ENCODE results near the gene UBAC2. TPM values are rescaled to one million over a fixed set of nuclear protein-coding genes. Genes with fewer than 3 reads are reported as not detected.

The UBAC2 gene
- total RNA-seq, 1 experiment from 2014 or later: 80.3 TPM

GRCh38 chr13:99331881-99332293 is 131.2 kb downstream of the UBAC2 start:
- Histone ChIP-seq H4K20me1 (ENCODE audit: insufficient read depth) (no peaks in the 10 kb centered on the region), H3K4me3 (no peak overlapping the region), H3K4me1 (replicated peaks; ENCODE audit: insufficient read depth) (no peaks in the 10 kb centered on the region), H3K27ac (no peak overlapping the region), H3K27me3 (ENCODE audit: insufficient read depth, low read depth) (no peaks in the 10 kb centered on the region), H3K79me2 (ENCODE audit: low read depth) (peaks cover 4% of the 10 kb centered on the region; the same call in 1 of the 2 replicates), H3K36me3 (ENCODE audit: low read depth) (peaks cover 11% of the 10 kb centered on the region; the same call in 1 of the 2 replicates), H3K9me2 (ENCODE audit: insufficient read depth) (peaks cover 5% of the 10 kb centered on the region; the same call in 1 of the 2 replicates), H3K4me2 (no peak overlapping the region), H3K9me3 (ENCODE audit: insufficient read depth, low read depth) (no peaks in the 10 kb centered on the region), H3F3A (ENCODE audit: insufficient read depth, low read depth) (peaks cover 16% of the 10 kb centered on the region; the same call in 1 of the 2 replicates), H2AFZ (no peak overlapping the region)
- intact Hi-C loops (cut with micrococcal nuclease; ENCODE audit: unreplicated experiment): no loop called here
- CTCF ChIA-PET: no interaction called here
- POLR2A ChIA-PET (ENCODE audit: unreplicated experiment): no interaction called here
- no peak for DNase-seq
- TF ChIP-seq, protein P1, sequence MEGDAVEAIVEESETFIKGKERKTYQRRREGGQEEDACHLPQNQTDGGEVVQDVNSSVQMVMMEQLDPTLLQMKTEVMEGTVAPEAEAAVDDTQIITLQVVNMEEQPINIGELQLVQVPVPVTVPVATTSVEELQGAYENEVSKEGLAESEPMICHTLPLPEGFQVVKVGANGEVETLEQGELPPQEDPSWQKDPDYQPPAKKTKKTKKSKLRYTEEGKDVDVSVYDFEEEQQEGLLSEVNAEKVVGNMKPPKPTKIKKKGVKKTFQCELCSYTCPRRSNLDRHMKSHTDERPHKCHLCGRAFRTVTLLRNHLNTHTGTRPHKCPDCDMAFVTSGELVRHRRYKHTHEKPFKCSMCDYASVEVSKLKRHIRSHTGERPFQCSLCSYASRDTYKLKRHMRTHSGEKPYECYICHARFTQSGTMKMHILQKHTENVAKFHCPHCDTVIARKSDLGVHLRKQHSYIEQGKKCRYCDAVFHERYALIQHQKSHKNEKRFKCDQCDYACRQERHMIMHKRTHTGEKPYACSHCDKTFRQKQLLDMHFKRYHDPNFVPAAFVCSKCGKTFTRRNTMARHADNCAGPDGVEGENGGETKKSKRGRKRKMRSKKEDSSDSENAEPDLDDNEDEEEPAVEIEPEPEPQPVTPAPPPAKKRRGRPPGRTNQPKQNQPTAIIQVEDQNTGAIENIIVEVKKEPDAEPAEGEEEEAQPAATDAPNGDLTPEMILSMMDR (conservative IDR thresholded peaks at IDR 0.05): no peak
- TF ChIP-seq EZH2 (IDR thresholded peaks at IDR 0.05; ENCODE audit: low read depth): no peak
- BruUV-seq (replicated peaks): no TSS peak

DNA sequence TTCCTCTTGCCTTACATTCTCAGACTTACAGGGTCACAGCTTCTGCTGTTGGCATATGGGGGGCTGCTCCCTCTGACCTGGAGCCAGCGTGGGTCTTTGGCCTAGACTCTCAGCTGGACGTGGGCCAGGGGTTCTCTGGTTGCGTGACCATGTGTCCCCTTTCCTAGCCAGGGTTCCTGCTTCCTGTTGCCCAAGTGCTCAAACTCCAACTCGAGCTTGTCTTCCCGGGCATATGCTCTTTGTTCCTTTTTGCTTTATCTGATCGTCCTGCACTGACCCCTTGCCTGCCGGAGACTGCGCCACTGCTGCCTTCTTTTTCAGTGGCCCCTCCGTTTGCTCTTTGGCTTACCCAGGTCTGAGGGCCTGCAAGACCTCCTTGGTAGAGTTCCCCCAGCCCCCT is 131.8 kb downstream of the UBAC2 start:
- no peak overlapping the region for H3K4me2 ChIP-seq
- H3K9me3 ChIP-seq (ENCODE audit: insufficient read depth, low read depth): no peaks in the 10 kb centered on the region
- H3K36me3 ChIP-seq (ENCODE audit: low read depth): peaks cover 11% of the 10 kb centered on the region; the same call in 1 of the 2 replicates
- POLR2A ChIA-PET (ENCODE audit: unreplicated experiment): no interaction called here
- no peak overlapping the region for H2AFZ ChIP-seq
- H3K9me2 ChIP-seq (ENCODE audit: insufficient read depth): peaks cover 5% of the 10 kb centered on the region; the same call in 1 of the 2 replicates
- no peaks in the 10 kb centered on the region for H3K4me1 ChIP-seq (replicated peaks; ENCODE audit: insufficient read depth)
- no peak for DNase-seq
- CTCF ChIA-PET: no interaction called here
- BruUV-seq (replicated peaks): no TSS peak
- H4K20me1 ChIP-seq (ENCODE audit: insufficient read depth): no peaks in the 10 kb centered on the region
- H3K79me2 ChIP-seq (ENCODE audit: low read depth): peaks cover 4% of the 10 kb centered on the region; the same call in 1 of the 2 replicates
- intact Hi-C loops (cut with micrococcal nuclease; ENCODE audit: unreplicated experiment): no loop called here
- H3K27ac ChIP-seq: no peak overlapping the region
- TF ChIP-seq, protein P1 (conservative IDR thresholded peaks at IDR 0.05): no peak
- no peak for TF ChIP-seq EZH2 (IDR thresholded peaks at IDR 0.05; ENCODE audit: low read depth)
- no peak overlapping the region for H3K4me3 ChIP-seq
- H3K27me3 ChIP-seq (ENCODE audit: insufficient read depth, low read depth): no peaks in the 10 kb centered on the region
- H3F3A ChIP-seq (ENCODE audit: insufficient read depth, low read depth): peaks cover 19% of the 10 kb centered on the region; the same call in 1 of the 2 replicates

DNA sequence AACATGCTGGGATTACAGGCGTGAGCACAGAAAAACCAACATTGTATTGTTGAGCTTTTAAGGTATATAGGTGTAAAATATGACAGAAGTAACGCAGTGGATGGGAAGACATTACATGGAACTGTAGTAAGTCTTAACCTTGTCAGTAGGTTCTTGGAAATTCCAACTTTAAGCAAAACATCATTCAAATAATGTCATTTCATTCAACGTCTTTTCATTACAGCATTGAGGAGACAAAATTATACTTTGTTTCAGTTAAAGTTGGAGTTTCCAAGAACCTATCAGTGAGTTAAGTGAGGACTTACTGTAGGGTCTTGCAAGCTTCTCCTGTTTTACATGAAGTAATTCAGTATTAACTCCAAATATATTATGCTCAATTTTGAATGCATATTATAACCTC is 133.6 kb downstream of the UBAC2 start:
- no TSS peak for BruUV-seq (replicated peaks)
- intact Hi-C loops (cut with micrococcal nuclease; ENCODE audit: unreplicated experiment): no loop called here
- POLR2A ChIA-PET (ENCODE audit: unreplicated experiment): no interaction called here

More for the DNA sequence above, 133.6 kb downstream of the UBAC2 start:
- H4K20me1 ChIP-seq (ENCODE audit: insufficient read depth): no peaks in the 10 kb centered on the region
- no peak overlapping the region for H3K4me3 ChIP-seq
- no peak overlapping the region for H2AFZ ChIP-seq
- peaks cover 21% of the 10 kb centered on the region; the same call in 1 of the 2 replicates for H3F3A ChIP-seq (ENCODE audit: insufficient read depth, low read depth)
- no peaks in the 10 kb centered on the region for H3K4me1 ChIP-seq (replicated peaks; ENCODE audit: insufficient read depth)
- CTCF ChIA-PET: no interaction called here
- H3K36me3 ChIP-seq (ENCODE audit: low read depth): peaks cover 7% of the 10 kb centered on the region; the same call in 1 of the 2 replicates
- H3K4me2 ChIP-seq: no peak overlapping the region
- no peak for DNase-seq
- no peaks in the 10 kb centered on the region for H3K9me3 ChIP-seq (ENCODE audit: insufficient read depth, low read depth)
- peaks cover 5% of the 10 kb centered on the region; the same call in 1 of the 2 replicates for H3K9me2 ChIP-seq (ENCODE audit: insufficient read depth)
- H3K79me2 ChIP-seq (ENCODE audit: low read depth): peaks cover 4% of the 10 kb centered on the region; the same call in 1 of the 2 replicates
- no peak for TF ChIP-seq EZH2 (IDR thresholded peaks at IDR 0.05; ENCODE audit: low read depth)
- TF ChIP-seq, protein P1 (conservative IDR thresholded peaks at IDR 0.05): no peak
- no peaks in the 10 kb centered on the region for H3K27me3 ChIP-seq (ENCODE audit: insufficient read depth, low read depth)
- H3K27ac ChIP-seq: no peak overlapping the region

Measured in PC-9 (cell line).